HG02981 (cell line): ENCODE measurements around the gene DCDC2B.
A peak's percentile ranks its signal among the peaks of the same experiment; 100 is the strongest.

Experiments
- ATAC-seq: cut with Tn5 transposase; IDR thresholded peaks from one replicate; pipeline ENCODE4 v1.9.1; 2021; ENCODE audit warnings: mild to moderate bottlenecking, moderate library complexity; ENCODE audit not compliant: unreplicated experiment

The DCDC2B gene

DNA sequence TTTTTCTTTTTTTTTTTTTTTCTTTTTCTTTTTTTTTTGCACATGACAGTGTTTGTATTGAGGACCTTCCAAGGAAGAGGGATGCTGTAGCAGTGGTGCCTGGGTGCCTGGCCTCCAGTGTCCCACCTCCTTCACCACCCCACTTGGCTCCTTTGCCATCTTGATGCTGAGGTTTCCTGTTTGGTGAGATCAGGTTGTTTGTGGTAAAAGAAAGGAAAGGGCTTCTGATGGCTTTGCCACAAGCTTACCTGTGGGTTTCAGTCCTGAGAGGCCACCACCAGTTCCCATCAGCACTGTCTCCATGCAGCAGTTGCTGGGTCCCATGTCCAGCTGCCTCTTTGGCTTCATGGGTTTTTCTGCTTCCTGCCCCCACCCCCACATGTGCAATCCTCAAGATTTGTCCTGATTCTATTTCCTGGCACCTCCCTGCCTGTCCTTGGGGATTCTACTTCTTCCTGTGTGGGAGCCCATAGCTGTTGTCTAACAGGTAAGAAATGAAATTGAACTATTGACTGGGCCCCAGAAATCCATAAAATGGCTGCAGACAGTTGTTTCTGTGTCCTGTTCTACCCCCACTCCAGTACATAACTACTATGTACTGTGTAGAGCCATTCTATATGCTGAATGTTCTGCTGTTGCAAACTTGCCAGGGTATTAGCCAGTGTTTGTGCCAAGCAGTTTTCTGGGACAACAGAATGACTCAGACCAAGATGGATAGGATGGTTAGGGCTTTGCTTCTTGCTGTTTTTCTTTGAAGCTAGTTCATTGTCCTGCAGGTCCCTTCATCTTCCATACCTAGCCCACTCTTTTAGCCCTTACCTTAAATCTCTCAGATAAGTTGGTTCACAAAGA, 12.7 kb upstream of the DCDC2B start:
- ATAC-seq, result no peak

DNA sequence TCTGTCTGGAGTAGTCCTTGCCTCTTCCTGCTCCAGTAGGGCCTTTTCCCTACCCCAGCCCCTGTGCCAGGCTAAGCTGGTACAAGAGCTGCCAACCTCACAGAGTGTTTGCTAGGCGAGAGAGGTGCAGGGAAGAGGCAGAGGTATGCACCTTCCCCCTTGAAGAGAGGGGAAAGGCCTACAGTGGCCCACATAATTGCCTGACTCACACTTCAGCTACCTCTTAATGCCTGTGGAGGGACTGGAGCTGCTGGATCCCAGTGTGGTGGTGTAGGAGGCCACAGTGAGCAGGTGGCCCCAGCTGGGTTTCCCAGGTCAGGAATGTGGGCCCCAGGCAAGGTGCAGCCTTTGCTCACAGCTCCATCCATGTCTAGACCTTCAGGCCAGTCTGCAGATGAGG, 11.8 kb upstream of the DCDC2B start:
- no peak for ATAC-seq

DNA sequence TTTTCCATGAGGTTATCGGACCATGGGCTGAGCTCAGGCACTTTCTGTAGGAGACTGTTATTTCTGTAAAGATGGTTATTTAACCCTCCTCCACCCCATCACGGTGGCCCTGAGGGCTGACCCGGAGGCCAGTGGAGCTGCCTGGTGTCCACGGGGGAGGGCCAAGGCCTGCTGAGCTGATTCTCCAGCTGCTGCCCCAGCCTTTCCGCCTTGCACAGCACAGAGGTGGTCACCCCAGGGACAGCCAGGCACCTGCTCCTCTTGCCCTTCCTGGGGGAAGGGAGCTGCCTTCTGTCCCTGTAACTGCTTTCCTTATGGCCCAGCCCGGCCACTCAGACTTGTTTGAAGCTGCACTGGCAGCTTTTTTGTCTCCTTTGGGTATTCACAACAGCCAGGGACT, 11.1 kb upstream of the DCDC2B start:
- ATAC-seq, result no peak

DNA sequence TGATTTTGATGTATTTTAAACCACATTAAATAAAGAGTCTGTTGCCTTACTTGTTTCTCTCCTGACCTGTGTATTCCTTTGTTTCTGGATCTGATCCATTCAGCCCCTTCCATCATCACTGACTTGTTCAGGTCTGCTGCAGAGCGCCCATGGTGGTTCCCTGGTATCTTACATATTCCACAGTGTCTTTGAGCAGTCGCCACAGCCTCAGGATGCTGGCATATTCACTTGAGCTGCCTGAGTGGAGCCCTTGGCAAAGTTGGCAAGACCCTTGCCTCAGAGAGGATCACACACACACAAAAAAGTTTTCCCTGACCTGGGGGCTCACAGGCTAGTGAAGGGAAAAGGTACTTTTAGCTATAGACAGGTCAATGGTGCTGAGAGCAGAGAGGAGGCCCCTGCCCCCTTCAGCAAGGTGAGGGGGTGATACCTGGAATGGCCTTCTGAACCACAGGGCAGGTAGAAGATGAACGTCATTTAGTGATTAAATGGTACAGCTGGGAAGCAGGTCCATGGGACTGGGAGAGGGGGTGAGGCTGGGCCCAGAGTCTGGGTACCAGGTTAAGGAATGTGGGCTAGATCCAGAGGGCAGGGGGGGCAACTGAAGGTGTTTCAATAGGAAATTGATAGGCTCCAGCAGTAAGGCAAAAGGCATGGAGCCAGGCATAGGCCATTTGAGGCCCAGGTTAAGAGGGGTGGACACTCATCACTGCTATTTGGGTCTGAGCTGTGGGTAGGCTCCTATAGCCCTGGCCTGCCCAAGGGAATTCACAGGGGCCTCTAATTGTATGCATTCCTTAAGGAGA, 10.4 kb upstream of the DCDC2B start:
- ATAC-seq, result no peak

DNA sequence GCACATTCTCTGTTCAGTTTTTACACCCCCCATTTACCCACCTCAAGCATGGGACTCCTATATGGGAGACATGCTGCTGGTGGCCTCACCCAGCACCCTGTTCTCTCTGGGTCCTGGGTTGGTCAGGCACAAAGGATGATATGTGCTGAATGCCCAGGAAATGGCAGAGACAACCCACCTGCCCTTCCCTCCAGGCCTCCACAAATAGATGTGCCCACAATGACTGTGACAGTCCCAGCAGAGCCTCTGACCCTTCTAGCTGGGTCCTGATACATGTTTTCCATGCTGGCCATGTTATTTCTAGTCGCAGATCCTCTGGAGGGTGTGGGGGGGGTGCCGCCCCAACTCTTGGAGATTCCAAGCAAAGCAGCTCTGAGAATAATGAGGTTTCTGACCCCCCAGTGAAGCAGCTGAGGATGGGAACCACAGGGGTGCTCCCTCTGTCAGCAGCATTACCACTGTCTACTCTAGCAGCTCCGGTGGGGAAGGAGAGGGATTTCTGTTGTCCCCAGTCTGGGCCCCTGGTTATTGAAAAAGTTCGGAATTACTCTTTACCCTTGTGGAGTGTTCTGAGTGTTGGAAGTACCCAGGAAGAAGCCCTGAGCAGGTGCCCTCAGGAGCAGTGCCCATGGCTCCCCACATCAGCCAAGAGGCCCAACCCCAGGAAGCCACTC, 9.7 kb upstream of the DCDC2B start:
- ATAC-seq, result no peak

DNA sequence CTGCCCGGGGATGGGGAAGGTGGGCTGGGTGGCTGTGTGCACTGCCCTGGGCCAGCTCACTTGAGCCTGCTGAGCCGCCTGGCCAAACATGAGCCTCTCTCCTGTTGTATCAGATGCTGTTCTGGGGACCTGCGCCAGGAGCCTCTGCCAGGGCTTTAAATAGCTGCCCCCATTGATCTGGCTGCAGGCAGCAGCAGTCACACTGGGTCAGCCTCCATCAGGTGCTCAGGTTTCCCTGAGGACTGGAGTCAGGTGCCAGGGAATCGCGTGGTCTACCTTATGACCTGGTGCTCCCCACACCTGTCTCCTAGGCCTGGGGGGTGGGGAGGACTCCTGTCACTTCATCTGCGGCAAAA, 9.2 kb upstream of the DCDC2B start:
- no peak for ATAC-seq

DNA sequence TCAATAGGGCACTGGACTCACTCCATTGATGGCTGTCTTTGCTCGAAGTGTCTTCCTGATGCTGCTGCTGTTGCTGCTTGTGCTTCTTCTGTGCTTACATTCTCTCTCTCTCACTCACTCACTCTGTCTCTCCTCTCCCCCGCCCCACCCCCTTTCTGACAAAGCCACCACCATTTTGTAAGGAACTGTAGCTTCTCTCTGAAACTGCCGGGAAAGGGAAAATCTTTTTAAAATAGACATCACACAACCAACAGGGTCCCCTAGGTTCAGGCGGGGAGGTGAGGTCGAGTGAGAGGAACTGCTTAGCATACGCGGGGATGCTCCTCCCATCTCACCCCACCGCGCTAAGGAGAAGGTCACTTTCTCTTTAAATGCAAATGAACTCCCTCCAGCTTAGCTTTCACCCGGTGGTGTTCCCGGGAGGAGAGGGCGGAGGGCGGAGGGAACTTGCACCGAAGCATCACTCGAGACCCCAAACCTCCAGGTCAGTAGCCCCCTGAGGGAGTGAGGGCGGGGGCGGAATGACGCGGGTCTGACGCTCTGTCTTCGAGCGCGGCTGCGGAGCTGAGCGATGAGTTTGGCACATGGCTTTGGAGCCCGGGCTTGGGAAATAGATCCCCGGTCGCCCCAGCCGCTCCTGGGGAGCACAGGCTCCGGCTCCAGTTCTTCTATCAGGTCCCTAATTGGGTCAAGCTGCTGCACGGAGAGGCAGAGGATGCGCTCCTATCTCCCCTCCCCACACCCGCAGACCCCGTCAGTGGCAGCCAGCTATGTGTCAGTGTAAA, 8.5 kb upstream of the DCDC2B start, which contains the start of gene CCDC28B:
TSS of gene CCDC28B (plus strand) at position 370 of the 785 bp plus-strand sequence. CDS start 1,341 bp downstream, outside the sequence.
- no peak for ATAC-seq

DNA sequence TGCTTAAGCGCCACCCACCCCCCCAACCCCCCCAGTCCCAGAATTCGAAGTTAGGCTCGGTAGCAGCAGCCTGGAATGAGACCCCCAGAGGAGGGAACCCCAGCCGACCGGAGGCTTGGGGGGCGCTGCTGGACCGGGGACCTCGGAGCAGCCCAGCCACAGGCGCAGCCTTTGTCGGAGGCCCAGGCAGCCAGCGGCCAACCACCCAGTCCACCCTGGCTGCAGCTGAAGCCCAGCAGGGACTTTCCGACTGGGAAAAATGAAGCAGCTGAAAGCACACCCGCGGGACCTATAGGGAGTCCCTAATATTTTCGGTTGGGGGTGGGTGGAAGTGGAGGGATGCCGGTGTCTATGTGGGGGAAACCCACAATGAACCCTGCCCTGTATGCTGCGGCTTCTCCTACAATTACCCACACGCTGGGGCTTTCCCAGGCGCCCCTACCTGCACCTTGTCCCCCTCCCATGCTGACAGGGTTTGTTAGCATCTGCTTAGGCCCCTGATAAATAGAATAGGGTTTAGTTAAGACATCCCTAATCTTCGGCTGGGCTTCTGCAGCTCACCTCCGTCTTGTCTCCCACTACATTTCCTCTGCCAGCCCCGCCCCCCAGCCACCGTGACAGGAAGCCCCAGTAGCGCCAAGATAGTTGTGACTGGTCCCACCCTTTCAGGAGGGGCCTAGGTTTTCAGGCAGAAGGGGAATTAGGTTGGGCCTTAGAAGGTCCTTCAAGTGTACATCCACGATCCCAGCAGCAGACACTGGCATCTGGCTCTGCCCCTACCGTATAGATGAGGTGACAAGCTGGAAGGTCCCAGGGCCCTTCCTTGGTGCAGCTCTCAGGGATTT, 7.7 kb upstream of the DCDC2B start:
- no peak for ATAC-seq

DNA sequence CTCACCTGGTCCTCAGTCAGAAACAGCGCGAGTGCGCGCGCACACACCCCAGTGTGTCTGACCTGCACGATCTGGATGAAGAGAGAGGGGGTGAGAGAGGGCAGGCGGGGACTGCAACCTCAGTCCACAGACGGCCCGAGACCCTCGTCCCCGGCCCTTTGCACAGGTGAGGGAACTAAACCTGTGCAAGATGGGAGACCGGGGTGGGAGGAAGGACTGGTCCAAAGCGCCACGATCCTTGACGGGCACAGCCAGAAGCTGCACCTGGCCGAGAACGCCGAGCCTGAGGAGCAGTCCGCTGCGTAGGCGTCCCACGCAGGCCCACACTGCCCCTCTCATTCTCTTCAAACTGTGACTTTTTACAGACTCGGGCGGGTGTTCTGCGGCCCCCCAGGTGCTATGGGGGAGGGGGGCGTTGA, 3.9 kb upstream of the DCDC2B start:
- ATAC-seq, result no peak

DNA sequence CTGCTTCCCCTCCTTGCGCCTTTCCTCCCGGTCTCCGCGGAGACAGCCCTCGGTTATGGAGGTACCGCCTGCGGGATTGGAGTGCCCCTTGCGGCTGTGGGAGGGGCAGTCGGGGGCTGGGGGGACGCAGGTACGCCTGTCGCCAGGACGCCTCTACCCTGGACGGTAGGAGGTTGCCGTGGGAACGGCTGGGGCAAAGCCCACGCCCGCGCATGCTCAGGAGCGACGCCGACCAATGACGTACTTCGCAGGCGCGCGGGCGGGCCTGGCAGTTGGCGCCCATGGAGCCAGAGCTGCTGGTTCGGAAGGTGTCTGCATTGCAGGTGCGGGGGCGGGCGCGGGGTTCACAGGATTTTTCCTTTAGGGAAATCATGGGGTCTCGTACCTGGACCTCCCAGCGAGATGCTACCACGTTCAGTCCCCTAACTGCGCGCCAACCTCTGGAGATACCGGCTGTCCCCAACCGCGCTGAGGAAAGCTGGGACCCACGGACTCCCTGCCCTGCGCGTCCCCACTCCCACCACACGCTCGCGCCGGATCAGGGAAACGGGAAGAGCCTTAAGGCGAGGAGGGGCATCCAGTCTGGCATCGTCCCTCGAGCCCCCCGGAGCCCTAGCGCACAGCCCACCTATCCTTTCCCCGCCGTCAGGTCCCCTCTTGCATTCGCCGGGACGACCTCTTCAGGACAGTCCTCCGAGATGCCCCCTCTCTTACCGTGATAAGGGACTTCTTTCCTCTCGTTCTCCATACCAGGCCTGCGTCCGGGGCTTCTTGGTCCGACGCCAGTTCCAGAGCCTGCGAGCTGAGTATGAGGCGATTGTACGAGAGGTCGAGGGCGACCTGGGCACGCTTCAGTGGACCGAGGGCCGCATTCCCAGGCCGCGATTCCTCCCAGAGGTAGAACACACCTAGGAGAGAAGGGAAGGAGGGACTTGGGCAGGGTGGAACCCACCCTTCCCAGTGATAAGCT, 3.2 kb upstream of the DCDC2B start, which contains the start of gene IQCC:
TSS of gene IQCC (plus strand) at position 271 of the 970 bp plus-strand sequence. CDS start at position 282, 11 bp downstream.
- ATAC-seq, result peak; percentile 46

DNA sequence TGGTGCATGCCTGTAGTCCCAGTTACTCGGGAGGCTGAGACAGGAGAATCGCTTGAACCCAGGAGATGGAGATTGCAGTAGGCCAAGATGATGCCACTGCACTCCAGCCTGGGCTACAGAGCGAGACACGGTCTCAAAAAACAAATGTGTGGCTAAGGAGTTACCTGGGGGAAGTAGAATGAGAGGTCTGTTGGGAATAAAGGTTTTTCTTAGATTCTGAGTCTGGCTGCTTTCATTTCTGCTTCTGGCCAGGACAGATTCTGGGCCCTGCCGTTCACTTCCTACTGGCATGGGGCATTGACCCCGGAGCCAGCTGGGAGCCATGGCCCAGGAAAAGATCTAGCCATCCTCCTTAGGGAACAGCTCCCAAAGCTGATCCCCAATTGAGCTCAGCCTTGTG, 420 bp upstream of the DCDC2B start:
- no peak for ATAC-seq

DNA sequence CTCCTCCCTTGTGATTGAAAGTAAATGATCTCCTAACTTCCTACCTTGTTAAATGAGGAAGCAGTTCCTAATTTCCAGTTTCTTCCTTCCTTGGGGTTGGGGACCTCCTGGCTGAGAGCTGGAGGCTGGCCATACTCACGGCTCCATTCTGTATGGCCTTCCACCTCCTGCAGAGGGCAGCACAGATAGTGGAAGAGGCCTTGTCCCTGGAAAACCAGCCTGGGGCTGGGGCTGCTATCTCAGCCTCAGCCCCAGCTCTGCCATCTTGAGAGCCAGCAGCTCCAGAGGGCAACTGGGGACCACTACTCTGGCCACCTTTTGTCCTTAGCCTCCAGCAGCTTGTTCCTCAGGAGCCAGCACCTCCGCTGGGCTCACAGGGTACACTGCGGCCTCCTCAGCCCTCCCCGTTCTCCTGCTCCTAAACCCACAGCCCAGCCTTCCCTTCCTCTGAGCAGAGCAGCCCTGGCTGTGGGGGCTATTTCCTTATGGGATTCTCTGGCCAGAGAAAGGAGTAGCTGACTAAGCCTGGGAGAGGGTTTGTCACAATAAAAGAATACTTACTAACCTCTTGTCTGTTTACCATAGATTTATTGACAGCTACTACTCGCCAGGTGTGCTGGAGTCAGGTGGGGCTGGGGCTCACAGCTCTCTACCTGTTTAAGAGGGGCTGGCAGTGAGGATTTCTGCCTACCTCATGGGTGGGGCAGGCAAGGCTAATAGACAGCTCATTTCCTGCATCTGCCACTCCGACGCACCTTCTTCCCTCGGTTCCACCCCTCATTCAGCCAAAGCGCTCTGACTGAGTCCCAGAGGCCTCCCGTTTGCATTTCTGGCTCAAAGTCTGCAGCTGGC, 7.0 kb downstream of the DCDC2B start:
- peak; percentile 50 for ATAC-seq

DNA sequence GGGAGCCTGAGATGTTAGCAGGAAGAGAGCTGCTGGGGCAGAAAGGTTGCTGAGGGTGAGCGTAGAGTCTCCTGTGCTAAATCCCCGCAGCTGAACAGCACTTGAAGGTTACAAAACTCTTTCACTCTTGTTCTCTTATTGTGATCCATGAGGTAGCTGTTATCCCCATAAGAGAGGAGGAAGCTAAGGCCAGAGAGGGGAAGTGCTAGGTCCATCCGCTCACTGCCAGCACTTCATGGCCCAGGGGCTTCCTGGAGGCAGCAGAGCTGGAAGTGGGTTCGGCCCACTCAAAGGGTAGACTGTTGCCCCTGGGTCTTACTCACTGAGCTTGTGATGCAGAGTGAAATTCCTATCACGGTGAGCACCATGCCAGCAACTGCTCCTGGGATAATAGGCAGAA, 7.7 kb downstream of the DCDC2B start:
- no peak for ATAC-seq

DNA sequence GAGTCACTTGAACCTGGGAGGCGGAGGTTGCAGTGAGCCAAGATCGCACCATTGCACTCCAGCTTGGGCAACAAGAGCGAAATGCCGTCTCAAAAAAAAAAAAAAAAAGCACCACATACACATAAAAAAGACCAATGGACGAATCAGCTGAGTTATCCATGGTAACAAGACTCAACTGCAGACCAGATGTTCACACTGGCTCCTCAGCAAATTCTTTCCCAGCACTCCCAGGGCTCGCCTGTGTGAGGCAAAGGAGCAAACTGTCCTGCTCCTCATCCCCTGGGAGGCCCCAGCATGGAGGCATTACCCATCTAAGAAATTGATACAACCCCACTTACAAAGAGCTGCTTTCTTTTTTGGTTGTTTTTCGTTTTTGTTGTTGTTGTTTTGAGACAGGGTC, 10.1 kb downstream of the DCDC2B start:
- ATAC-seq, result no peak

DNA sequence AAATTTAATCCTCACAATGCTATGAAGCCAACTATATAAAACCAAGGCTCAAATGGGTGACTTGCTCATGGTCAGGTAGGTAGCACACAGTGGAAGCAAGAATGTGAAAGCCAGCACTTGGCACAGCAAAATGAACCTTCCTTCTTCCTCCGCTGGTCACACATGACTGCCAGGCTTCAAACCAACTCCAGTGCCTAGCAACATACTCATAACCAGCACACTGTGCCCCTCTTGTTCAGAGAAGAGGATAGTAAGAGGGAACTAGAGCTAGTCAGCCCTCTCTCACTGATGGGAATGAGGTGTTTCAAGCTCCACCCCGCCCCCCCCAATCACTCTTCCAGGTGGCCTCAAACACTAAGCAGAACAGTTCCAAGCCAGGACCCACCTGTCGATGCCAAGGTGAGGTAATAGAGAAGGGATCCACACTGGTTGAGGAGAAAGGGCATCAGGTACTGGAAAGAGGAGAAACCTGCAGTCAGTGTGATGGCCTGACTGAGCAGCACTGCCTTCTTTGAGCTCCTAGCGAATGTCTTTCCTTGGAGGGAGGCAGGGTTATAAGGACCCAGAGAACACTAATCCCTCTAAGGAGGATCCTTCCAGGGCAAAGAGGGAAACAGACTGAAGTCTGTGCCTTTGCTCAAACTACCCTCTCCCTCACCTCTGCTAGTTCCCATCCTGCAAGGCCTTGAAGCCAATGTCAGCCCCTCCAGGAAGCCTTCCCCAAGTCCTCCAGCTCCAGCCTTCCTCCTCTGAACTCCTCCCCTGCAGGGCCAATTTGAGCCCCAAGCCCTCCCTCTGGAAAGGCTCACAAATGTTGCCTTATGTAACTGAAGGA, 12.1 kb downstream of the DCDC2B start:
- ATAC-seq, result no peak

DNA sequence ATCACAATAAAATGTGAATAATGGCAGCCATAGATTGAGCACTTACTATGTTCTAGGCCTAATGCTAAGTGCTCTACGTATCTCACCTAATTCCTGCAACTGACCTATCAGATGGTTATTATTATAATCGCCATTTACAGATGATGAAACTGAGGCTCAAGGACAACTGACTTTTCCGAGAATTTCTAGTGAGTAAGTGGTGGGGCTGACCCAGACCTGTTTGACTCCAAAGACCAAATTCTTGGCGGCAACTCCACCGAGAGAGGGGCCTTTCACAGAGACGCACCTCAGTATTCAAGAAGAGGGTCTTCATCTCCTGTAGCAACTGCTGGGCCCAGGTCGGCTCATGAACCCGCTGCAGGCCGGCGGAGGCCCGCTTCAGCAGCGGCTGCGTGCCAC, 12.7 kb downstream of the DCDC2B start:
- no peak for ATAC-seq
